ENCODE data around the gene CD207.
"Not testable (repeated sequence)": the region's sequence is repeated elsewhere in the genome, so short reads cannot be mapped to it uniquely, and the experiment has no call there.

CD207 gene

GRCh38 chr2:70835643-70836042, at the start of gene CD207:
TSS of gene CD207 (minus strand) at chr2:70835816. CDS start at chr2:70835776, 40 bp downstream.
- H3K4me3 ChIP-seq (ENCODE audit: low read length): no peak within 1 kb of the TSS
- no peak for TF ChIP-seq CTCF (conservative IDR thresholded peaks at IDR 0.05; ENCODE audit: low read length)
- no peak for DNase-seq (ENCODE audit: low read depth)

GRCh38 chr2:70878543-70878942, 42.9 kb upstream of the CD207 start:
- not testable (repeated sequence) for DNase-seq (ENCODE audit: low read depth); H3K4me3 ChIP-seq (ENCODE audit: low read length)

GRCh38 chr2:70876138-70876537, 40.5 kb upstream of the CD207 start:
- not testable (repeated sequence) for DNase-seq (ENCODE audit: low read depth); H3K4me3 ChIP-seq (ENCODE audit: low read length)

GRCh38 chr2:70873541-70873940, 37.9 kb upstream of the CD207 start:
- TF ChIP-seq CTCF (conservative IDR thresholded peaks at IDR 0.05; ENCODE audit: low read length): no peak
- no peak for DNase-seq (ENCODE audit: low read depth)
- no peak overlapping the region for H3K4me3 ChIP-seq (ENCODE audit: low read length)

GRCh38 chr2:70871398-70872211, 36.0 kb upstream of the CD207 start:
- TF ChIP-seq CTCF (conservative IDR thresholded peaks at IDR 0.05; ENCODE audit: low read length): peak; percentile 82
- no peak overlapping the region; the same call in 1 of the 2 replicates for H3K4me3 ChIP-seq (ENCODE audit: low read length)
- peak; percentile 67 for DNase-seq (ENCODE audit: low read depth)

- no peak overlapping the region for H3K4me3 ChIP-seq (ENCODE audit: low read length)
- no peak for DNase-seq (ENCODE audit: low read depth)
- TF ChIP-seq CTCF (conservative IDR thresholded peaks at IDR 0.05; ENCODE audit: low read length): no peak
These were observed 35.2 kb upstream of the CD207 start for GRCh38 chr2:70870790-70871189.

GRCh38 chr2:70868970-70869369, 33.4 kb upstream of the CD207 start:
- TF ChIP-seq CTCF (conservative IDR thresholded peaks at IDR 0.05; ENCODE audit: low read length): no peak
- DNase-seq (ENCODE audit: low read depth): no peak
- no peak overlapping the region for H3K4me3 ChIP-seq (ENCODE audit: low read length)

GRCh38 chr2:70861777-70862625, 26.4 kb upstream of the CD207 start:
- no peak overlapping the region for H3K4me3 ChIP-seq (ENCODE audit: low read length)
- peak; percentile 97 for TF ChIP-seq CTCF (conservative IDR thresholded peaks at IDR 0.05; ENCODE audit: low read length)
- DNase-seq (ENCODE audit: low read depth): peak; percentile 72

Data from AG10803 (cell line).